Adrenal gland (tissue), 12 donors: ENCODE measurements around the gene TP53INP2. TPM values are rescaled to one million over a fixed set of nuclear protein-coding genes. Genes with fewer than 3 reads are reported as not detected.

Source experiments
- DNase-seq, 7 donors: peaks; one replicate each; pipeline ENCODE4 v3.0.0-alpha.2; 2019 to 2020
- H3K27ac ChIP-seq, 5 donors: fragments of 200-600 bp; sonication (generic) in 4 of 5; 1 replicate in 3 of 5; 2 replicates in 2 of 5; pipeline versions ENCODE4 v1.5.1 to v1.8.0; 2016 to 2020; ENCODE audit warnings: mild to moderate bottlenecking in 1 of 5
- H3K27me3 ChIP-seq: fragments of 200-600 bp; 2 replicates; pipeline ENCODE4 v1.8.0; 2021
- H3K36me3 ChIP-seq, 2 donors: fragments of 200-600 bp; replicated peaks in 1 of 2; 1 replicate in 1 of 2; 2 replicates in 1 of 2; pipeline versions ENCODE4 v1.5.1 to v1.8.0; 2018 to 2022
- H3K4me1 ChIP-seq, 2 donors: fragments of 200-600 bp; replicated peaks in 1 of 2; 1 replicate in 1 of 2; 2 replicates in 1 of 2; pipeline versions ENCODE4 v1.5.1 to v1.8.0; 2018 to 2021
- H3K4me3 ChIP-seq, 4 donors: fragments of 200-600 bp; sonication (generic) in 3 of 4; one replicate each; pipeline ENCODE4 v1.5.1; 2016 to 2018
- H3K9me3 ChIP-seq, 3 donors: fragments of 200-600 bp; sonication (generic) in 1 of 3; replicated peaks in 1 of 3; 1 replicate in 2 of 3; 2 replicates in 1 of 3; pipeline versions ENCODE4 v1.5.1 to v1.8.0; 2016 to 2021
- POLR2A ChIP-seq, 2 donors: fragments of 450-650 bp; IDR thresholded peaks; one replicate each; pipeline ENCODE4 v1.6.1; 2017; ENCODE audit warnings: antibody characterized with exemption in 2 of 2, mild to moderate bottlenecking in 2 of 2, moderate library complexity in 1 of 2
- WGBS, 4 donors: extraction: QIAGEN DNeasy Blood & Tissue Kit in 2 of 4; methylation state at CpG; one replicate each; pipeline versions ENCODE4 v1.1.5 to v1.1.7; 2013 to 2017; 5-methylcytosine and 5-hydroxymethylcytosine counted together
- intact Hi-C, 2 donors: fragments of 100-400 bp; cut with DNase I; formaldehyde crosslinking; loops; one replicate each; pipeline versions ENCODE4 v1.14.1 to v1.15.0; 2022 to 2023
- polyA plus RNA-seq, 3 donors: library from polyadenylated mRNA; stranded (reverse); fragments of 200-250 nt in 2 of 3; fragments of 350-450 nt in 1 of 3; fragmentation: Illumina TruSeq in 1 of 3; extraction: RNeasy Lipid Tissue Mini Kit (QIAGEN cat#74804) in 1 of 3; gene quantifications; one replicate each; pipeline ENCODE4 v1.2.3, GENCODE V29; 2013 to 2014
- total RNA-seq, 9 donors: library from RNA; depleted of rRNA in 4 of 9; stranded (reverse); fragments of >200 nt in 4 of 9; fragments of 120-200 nt in 1 of 9; fragmentation: NEBNext Ultra II Directional in 1 of 9; extraction: Animal tissue kit (Norgen Biotek cat#: 25700) in 1 of 9; gene quantifications; one replicate each; pipeline versions ENCODE4 v1.1.0 to v1.2.4, GENCODE V29; 2013 to 2023
- TF ChIP-seq, protein P1 (sequence below), 6 experiments: fragments of 450-650 bp in 4 of 6; fragments of 200-600 bp in 2 of 6; sonication (generic) in 1 of 6; IDR thresholded peaks; 1 replicate in 5 of 6; 2 replicates in 1 of 6; pipeline versions ENCODE4 v1.5.1 to v1.8.0; 2016 to 2021; ENCODE audit warnings: antibody characterized with exemption in 6 of 6, mild to moderate bottlenecking in 2 of 6, moderate library complexity in 1 of 6
- donor health status: healthy with polysubstance abuse.
- donor health status: Bipolar disorder and iron deficiency.
- donor health status: DM: yes; HTN: yes; CAD: no.
- donor health status: DM: no; HTN: no; CAD: no.
- donor health status: DM: no; HTN: no; CAD: no.
- donor health status: DM: yes; HTN: yes; CAD: no.

Gene TP53INP2
- total and polyA plus RNA-seq, 12 donors: 9.4 to 74.5 (median 18.7) TPM

- Histone ChIP-seq H3K27ac (no peak overlapping the region), H3K27me3 (no peaks in the 10 kb centered on the region), H3K36me3 (peaks cover 0 to 62% of the 10 kb centered on the region in 2 donors), H3K4me1 (no peaks in the 10 kb centered on the region), H3K9me3 (no peaks in the 10 kb centered on the region), H3K4me3 (no peak overlapping the region)
- WGBS, 4 donors: 83 to 93% (median 89%) methylated on average over 2 of the region's 2 CpGs
- DNase-seq: no peak
- TF ChIP-seq, protein P1, sequence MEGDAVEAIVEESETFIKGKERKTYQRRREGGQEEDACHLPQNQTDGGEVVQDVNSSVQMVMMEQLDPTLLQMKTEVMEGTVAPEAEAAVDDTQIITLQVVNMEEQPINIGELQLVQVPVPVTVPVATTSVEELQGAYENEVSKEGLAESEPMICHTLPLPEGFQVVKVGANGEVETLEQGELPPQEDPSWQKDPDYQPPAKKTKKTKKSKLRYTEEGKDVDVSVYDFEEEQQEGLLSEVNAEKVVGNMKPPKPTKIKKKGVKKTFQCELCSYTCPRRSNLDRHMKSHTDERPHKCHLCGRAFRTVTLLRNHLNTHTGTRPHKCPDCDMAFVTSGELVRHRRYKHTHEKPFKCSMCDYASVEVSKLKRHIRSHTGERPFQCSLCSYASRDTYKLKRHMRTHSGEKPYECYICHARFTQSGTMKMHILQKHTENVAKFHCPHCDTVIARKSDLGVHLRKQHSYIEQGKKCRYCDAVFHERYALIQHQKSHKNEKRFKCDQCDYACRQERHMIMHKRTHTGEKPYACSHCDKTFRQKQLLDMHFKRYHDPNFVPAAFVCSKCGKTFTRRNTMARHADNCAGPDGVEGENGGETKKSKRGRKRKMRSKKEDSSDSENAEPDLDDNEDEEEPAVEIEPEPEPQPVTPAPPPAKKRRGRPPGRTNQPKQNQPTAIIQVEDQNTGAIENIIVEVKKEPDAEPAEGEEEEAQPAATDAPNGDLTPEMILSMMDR (IDR thresholded peaks at IDR 0.05): no peak
- TF ChIP-seq POLR2A (IDR thresholded peaks at IDR 0.05): no peak
- intact Hi-C loops: no loop called here
Measured at GRCh38 chr20:34747479-34747878, 43.3 kb downstream of the TP53INP2 start.

GRCh38 chr20:34748709-34749108 lies 44.6 kb downstream of the TP53INP2 start:
- no peaks in the 10 kb centered on the region for H3K4me1 ChIP-seq
- DNase-seq: no peak
- H3K9me3 ChIP-seq: no peaks in the 10 kb centered on the region
- intact Hi-C loops: no loop called here
- no peak overlapping the region for H3K27ac ChIP-seq
- TF ChIP-seq, protein P1 (IDR thresholded peaks at IDR 0.05): no peak
- no peak for TF ChIP-seq POLR2A (IDR thresholded peaks at IDR 0.05)
- WGBS, 4 donors: 94 to 96% (median 95%) methylated on average over 2 of the region's 2 CpGs
- H3K4me3 ChIP-seq: no peak overlapping the region
- H3K27me3 ChIP-seq: no peaks in the 10 kb centered on the region
- peaks cover 0 to 56% of the 10 kb centered on the region in 2 donors for H3K36me3 ChIP-seq

DNA sequence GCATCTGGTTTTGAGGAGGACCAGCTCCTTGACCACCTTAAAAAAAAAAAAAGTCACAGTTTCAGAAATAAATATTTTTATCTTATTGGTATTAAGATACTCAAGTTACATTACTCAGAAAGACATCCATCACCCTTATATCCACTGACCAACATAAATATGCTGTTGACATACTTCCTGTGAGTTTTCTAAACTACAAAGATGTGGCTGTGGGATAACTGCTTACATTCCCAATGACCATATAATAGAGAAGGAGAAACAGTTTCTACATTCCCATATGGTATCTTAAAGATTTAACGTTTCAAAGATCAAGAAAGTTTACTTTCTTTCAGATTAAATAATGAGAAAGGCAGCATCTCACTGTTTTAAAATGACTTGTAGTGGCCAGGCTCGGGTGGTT lies 46.3 kb downstream of the TP53INP2 start:
- intact Hi-C loops: no loop called here
- Histone ChIP-seq H3K4me1 (no peaks in the 10 kb centered on the region), H3K27me3 (no peaks in the 10 kb centered on the region), H3K27ac (no peak overlapping the region), H3K9me3 (no peaks in the 10 kb centered on the region), H3K4me3 (no peak overlapping the region), H3K36me3 (peaks cover 0 to 56% of the 10 kb centered on the region in 2 donors)
- no peak for TF ChIP-seq POLR2A (IDR thresholded peaks at IDR 0.05)
- TF ChIP-seq, protein P1 (IDR thresholded peaks at IDR 0.05): no peak
- no peak for DNase-seq
- WGBS, 4 donors: 48 to 72% (median 60%) methylated on average over 2 of the region's 2 CpGs

- no peak for TF ChIP-seq POLR2A (IDR thresholded peaks at IDR 0.05)
- TF ChIP-seq, protein P1 (IDR thresholded peaks at IDR 0.05): no peak
- Histone ChIP-seq H3K4me3 (no peak overlapping the region), H3K4me1 (no peaks in the 10 kb centered on the region), H3K9me3 (no peaks in the 10 kb centered on the region), H3K27ac (no peak overlapping the region), H3K36me3 (peaks cover 0 to 53% of the 10 kb centered on the region in 2 donors), H3K27me3 (no peaks in the 10 kb centered on the region)
- intact Hi-C loops: no loop called here
- no peak for DNase-seq
- 90 to 93% (median 91%) methylated on average over 3 of the region's 3 CpGs for WGBS, 4 donors
Measured at GRCh38 chr20:34751453-34751852, 47.3 kb downstream of the TP53INP2 start.
